SKM-1 treated with dmso at 0.1 percent for 144 hours (cell line): ENCODE results near the gene DNAJC10.
"Not testable (repeated sequence)": the region's sequence is repeated elsewhere in the genome, so short reads cannot be mapped to it uniquely, and the experiment has no call there.

ENCODE experiments used
- DNase-seq: peaks from one replicate; lab custom pipeline; 2025; ENCODE audit not compliant: unreplicated experiment; lab: John Stamatoyannopoulos, UW

Gene DNAJC10

GRCh38 chr2:182782686-182783085 lies 66.6 kb downstream of the DNAJC10 start:
- not testable (repeated sequence) for DNase-seq

DNA sequence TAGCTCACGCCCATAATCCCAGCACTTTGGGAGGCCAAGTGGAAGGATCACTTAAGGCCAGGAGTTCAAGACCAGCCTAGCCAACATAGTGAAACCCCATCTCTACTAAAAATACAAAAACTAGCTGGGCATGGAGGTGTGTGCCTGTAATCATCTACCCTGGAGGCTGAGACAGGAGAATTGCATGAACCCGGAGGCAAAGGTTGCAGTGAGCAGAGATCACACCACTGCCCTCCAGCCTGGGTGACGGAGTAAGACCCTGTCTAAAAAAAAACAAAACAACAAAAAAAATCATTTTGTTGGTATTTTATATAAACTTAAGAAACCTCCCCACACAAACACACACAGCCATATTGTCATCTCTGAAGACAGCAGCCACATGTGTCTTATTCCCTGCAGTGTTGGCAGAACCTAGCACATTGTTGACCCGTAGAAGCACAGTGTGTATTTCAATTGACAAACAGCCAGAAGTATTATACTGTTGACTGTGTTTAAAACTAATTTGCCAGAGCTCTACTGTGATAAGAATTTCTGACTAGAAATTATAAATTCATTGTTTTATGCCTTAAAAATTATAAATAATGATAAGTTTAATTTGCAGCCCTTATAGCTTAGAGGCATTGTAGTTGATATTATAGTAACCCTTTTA lies 68.1 kb downstream of the DNAJC10 start:
- DNase-seq: no peak

DNA sequence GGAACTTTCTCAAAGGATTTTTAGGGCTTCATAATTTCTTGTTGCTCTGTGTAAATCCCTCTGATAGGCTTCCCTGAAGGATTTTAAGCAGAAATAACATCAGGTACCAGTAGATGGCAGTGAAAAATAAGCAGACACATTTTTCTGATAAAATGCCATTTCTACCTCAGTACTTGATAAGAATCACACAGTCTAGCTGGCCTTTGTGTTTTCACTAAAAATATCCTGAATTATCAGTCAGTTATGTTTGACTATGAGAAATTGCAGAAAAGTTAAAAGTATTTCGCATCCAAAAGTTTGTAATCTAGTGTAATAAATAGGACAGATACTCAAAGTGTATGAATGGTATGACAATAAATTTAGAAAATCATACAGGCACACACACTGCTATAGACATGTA lies 68.7 kb downstream of the DNAJC10 start:
- DNase-seq: no peak

GRCh38 chr2:182792441-182792840 lies 76.4 kb downstream of the DNAJC10 start:
- DNase-seq: no peak

GRCh38 chr2:182798736-182799135 lies 82.7 kb downstream of the DNAJC10 start:
- no peak for DNase-seq

- DNase-seq: no peak
Measured at GRCh38 chr2:182804128-182804527, 88.1 kb downstream of the DNAJC10 start.

DNA sequence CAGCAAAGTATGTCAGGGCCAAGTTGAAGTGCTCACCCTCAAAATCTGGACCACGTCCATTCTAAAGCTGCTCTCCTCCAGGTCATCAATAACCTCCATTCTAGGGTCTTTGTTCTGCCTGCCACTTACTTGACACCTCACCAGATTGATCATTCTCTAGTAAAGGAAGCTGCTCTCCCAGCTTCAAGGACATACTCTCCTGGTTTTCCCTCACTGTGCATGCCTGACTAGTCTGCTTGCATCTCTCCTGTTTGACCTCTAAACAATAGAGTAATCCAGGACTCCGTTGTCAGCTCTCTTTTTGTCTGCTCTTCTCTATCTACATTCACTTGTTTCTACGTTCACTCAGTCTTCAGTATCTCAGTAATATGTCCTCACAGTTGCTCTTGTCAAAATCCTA lies 91.3 kb downstream of the DNAJC10 start:
- no peak for DNase-seq

- DNase-seq: no peak
Measured at GRCh38 chr2:182810087-182810486, 94.0 kb downstream of the DNAJC10 start.

DNA sequence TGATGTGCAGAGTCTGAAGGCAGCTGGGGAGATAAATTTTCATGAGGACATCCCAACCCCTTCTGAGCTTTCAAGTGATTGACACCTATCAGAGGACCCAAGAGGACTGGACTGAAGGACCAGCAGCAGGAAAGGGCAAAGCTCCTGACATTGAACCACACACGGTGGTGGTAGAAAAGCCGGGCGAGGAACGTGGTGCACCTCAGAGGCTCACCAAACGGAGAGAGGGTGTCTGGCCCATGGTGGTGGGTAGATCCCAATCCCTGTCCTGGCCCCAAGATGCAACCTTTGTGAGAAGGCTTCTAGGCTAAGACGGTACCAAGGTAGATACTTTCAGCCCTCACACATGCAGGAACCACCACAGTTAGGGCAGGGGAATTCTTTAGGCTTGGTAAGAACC lies 98.3 kb downstream of the DNAJC10 start:
- DNase-seq: no peak

DNA sequence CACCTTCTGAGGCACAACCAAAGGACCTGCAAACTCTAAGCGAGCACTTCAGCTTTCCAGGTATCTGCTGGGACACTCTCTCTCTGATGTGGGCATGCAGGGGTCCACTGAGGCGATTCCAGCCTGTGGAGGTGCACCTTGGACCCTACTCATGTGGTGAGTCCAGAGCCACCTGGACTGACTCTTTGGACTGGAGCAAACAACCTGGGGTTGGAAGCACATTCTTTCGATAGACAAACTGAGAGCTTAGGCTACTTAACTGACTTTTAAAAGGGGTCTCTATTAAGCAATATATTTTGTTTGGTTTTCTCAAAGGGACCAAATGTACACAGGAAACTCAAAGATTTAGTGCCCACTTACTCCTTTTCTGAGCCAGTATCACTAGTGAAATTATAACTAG lies 98.7 kb downstream of the DNAJC10 start:
- DNase-seq: no peak

DNA sequence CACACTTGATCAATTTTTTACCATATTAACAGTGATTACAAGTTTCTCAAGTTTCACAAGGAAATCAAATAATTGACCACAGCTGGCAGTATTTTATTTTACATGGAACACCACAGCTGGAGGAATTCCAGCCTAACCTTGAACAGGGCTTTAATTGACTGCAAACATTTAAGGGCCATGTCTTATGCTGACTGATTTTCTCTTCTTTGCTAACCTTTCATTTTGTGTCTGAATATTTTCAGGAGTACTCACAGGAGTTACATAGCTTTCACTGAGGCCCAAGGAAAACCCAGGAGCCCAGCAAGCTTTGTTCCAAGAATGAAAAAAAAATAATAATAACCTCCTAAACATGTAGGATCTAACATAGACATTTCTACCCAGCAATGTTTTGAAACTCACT lies 100.8 kb downstream of the DNAJC10 start:
- no peak for DNase-seq

DNA sequence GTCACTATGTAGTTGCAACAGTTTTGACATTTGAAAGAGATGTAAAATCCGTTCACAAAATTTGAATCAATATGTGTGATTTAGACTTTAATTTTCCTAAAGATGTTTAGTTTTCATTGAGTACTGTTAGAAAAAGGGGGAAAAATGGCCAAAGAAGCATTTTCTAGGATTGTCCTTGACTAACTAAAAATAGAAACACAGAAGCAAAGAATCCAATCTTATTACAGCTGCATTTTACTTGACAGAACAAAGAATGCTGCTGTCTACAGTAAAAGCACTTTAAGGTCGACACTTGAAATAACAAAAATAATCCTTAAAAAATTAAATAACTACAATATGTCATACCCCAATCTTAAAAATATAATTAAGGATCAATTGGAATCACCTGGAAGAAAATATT lies 101.5 kb downstream of the DNAJC10 start:
- no peak for DNase-seq

DNA sequence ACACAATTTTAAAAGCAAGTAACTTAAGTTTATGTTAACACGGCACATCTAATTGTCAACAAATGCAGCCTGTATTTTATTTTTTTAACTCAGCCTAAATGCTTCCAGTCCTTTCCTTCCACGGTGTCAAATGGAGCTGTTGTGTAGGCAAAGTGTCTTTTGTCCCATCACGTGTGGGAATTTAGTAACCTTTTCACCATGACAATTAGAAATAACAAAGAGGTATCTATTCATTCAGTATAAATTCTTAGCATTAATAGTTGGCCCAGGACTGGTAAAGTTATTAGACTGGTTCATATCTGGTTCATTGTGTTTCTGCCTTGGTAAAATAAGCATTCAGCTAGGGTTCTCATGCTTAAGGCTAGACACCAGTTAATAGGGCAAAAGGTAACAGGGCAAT lies 102.4 kb downstream of the DNAJC10 start:
- DNase-seq: no peak

DNA sequence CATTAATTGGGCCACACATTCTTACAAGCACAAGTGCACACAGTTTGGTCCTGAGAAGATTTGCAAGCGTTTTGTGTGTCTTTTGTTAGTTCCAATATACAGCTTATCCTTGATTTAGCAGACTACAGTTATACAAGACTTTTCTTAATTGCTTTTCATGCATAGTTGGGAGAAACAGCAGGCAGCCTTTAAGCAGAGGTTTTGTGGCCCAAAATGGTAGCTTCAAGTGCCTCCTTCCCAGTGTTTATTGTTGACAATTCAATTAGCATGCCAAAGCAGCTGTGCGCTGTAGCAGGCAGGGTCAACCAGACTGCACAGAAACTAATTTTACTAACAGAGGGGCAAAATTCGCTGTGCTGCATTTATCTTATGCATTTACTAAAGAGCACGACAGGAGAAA lies 102.9 kb downstream of the DNAJC10 start:
- no peak for DNase-seq

- DNase-seq: no peak
Measured at GRCh38 chr2:182819412-182819811, 103.4 kb downstream of the DNAJC10 start.

DNA sequence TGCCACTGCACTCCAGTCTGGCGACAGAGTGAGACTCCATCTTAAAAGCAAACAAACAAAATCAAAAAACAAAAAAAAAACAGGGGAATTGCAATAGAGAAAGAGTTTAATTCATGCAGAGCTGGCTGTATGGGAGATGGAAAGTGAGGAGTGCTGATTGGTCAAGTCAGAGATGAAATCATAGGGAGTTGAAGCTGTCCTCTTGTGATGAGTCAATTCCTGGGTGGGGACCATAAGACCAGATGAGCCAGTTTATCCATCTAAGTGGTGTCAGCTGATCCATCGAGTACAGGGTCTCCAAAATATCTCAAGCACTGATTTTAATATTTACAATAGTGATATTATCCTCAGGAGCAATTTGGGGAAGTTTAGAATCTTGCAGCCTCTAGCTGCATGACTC lies 105.1 kb downstream of the DNAJC10 start:
- no peak for DNase-seq

DNA sequence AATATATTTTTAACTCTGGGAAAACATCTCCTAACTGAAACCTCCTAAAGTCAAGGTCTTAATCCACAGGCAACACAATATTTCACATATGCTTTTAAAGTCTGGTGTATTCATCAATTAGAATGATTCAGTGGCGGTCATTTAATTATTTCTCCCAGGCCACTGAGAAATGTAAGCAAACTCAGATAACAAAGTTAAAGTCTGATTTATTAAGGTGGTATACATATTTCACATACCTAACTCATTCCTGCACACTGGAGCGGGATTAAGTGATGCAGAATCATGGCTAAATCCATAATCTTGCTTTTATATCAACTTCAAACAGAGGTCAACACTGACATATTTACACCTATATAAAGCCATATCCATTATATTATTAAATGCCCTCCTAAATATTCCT lies 106.7 kb downstream of the DNAJC10 start:
- no peak for DNase-seq

DNA sequence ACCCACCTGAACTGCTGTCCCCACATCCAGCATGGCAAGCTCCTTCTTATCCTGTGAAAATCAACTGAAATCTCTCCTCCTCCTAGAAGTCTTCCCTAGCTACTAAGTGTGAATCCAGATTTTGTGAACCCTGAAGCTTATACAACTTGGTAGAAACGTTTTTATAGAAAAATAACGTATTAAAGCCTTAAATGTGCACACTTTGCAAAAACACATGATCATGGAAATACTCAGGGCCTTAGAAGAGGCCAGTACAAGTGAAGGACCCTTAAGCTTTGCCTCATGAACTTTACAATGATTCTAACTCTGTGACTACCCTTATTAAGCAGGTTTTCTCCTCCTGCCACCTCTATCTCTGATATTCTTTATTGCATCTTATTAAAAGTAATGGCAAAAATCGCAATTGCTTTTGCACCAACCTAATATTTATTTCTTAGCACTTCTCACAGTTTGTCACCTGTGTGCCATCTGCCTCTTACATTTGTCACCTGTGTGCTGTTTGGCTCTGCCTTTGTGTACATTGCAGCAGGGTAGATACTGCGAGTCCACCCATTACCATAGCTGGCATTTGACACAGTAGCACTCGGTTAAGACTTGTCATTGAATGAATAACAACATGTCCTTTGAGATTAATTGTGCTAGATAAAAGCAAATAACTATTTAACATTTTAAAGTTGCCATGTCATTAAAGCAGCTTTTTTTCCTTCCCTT lies 108.2 kb downstream of the DNAJC10 start:
- DNase-seq: no peak

DNA sequence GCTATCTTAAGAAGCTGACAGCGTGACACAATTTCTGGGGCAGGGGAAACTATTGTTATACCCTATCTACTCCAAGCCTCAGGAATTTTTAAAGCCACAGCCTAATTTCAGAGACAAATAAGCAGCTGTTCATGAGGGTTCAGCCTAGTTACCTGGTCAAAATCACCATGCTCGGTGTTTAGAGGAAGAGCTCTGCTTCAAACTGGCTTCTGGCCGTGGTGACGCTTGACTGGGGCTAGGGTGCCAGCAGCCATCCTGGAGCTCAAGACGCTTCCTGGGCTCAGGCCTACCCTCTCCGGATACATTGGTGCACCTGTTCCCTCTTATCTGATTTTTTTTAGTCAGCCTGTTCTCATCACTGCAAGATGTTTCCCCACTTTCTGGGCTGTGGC lies 108.7 kb downstream of the DNAJC10 start:
- no peak for DNase-seq

GRCh38 chr2:182826064-182826463 lies 110.0 kb downstream of the DNAJC10 start:
- DNase-seq: no peak

GRCh38 chr2:182826496-182826895 lies 110.4 kb downstream of the DNAJC10 start:
- DNase-seq: no peak

GRCh38 chr2:182827182-182827879 lies 111.3 kb downstream of the DNAJC10 start:
- no peak for DNase-seq
